Loucy (cell line): ENCODE results near the gene KCNT1.

ENCODE experiments used
- EZH2phosphoT487 ChIP-seq: fragments of 200-600 bp; IDR thresholded peaks from 2 replicates; pipeline ENCODE4 v1.6.1; 2018; ENCODE audit warnings: antibody characterized with exemption, mild to moderate bottlenecking, moderate library complexity, borderline replicate concordance
- TF ChIP-seq, protein P1 (sequence below): fragments of 200-600 bp; sonication (generic); conservative IDR thresholded peaks from 2 replicates; pipeline ENCODE4 v1.5.1; 2014; ENCODE audit warnings: mild to moderate bottlenecking, antibody characterized with exemption, low read length

- TF ChIP-seq, protein P1, sequence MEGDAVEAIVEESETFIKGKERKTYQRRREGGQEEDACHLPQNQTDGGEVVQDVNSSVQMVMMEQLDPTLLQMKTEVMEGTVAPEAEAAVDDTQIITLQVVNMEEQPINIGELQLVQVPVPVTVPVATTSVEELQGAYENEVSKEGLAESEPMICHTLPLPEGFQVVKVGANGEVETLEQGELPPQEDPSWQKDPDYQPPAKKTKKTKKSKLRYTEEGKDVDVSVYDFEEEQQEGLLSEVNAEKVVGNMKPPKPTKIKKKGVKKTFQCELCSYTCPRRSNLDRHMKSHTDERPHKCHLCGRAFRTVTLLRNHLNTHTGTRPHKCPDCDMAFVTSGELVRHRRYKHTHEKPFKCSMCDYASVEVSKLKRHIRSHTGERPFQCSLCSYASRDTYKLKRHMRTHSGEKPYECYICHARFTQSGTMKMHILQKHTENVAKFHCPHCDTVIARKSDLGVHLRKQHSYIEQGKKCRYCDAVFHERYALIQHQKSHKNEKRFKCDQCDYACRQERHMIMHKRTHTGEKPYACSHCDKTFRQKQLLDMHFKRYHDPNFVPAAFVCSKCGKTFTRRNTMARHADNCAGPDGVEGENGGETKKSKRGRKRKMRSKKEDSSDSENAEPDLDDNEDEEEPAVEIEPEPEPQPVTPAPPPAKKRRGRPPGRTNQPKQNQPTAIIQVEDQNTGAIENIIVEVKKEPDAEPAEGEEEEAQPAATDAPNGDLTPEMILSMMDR = no peak
- TF ChIP-seq EZH2phosphoT487 = no peak
These were observed 40.0 kb upstream of the KCNT1 start for GRCh38 chr9:135661816-135662560.
